GM23248 (cell line): ENCODE results near the gene CFAP74. TPM values are rescaled to one million over a fixed set of nuclear protein-coding genes. Genes with fewer than 3 reads are reported as not detected.

Experiments
- DNase-seq: peaks from one replicate; pipeline ENCODE4 v3.0.0-alpha.2; 2015
- H2AFZ ChIP-seq: fragments of 200-600 bp; sonication (generic); 2 replicates; pipeline ENCODE4 v1.6.1; 2016; ENCODE audit warnings: antibody characterized with exemption
- H3F3A ChIP-seq: fragments of 200-600 bp; sonication (generic); 2 replicates; pipeline ENCODE4 v1.6.1; 2016; ENCODE audit warnings: mild to moderate bottlenecking, antibody characterized with exemption, mixed run types; ENCODE audit not compliant: insufficient read depth
- H3K27ac ChIP-seq: fragments of 200-600 bp; sonication (generic); 2 replicates; pipeline ENCODE4 v1.5.1; 2016; ENCODE audit warnings: mild to moderate bottlenecking
- H3K27me3 ChIP-seq: fragments of 200-600 bp; sonication (generic); replicated peaks from 2 replicates; pipeline ENCODE4 v1.6.1; 2016; ENCODE audit warnings: mild to moderate bottlenecking; ENCODE audit not compliant: insufficient read depth
- H3K36me3 ChIP-seq: fragments of 200-600 bp; sonication (generic); 2 replicates; pipeline ENCODE4 v1.6.1; 2016; ENCODE audit warnings: low read depth, mild to moderate bottlenecking
- H3K4me1 ChIP-seq: fragments of 200-600 bp; sonication (generic); 2 replicates; pipeline ENCODE4 v1.6.1; 2016; ENCODE audit warnings: mild to moderate bottlenecking; ENCODE audit not compliant: insufficient read depth
- H3K4me2 ChIP-seq: fragments of 200-600 bp; sonication (generic); one replicate; pipeline ENCODE4 v1.6.1; 2016; ENCODE audit warnings: mild to moderate bottlenecking; ENCODE audit not compliant: unreplicated experiment
- H3K4me3 ChIP-seq: fragments of 200-600 bp; sonication (generic); 2 replicates; pipeline ENCODE4 v1.5.1; 2016; ENCODE audit warnings: mild to moderate bottlenecking
- H3K79me2 ChIP-seq: fragments of 200-600 bp; sonication (generic); 2 replicates; pipeline ENCODE4 v1.6.1; 2016; ENCODE audit warnings: mild to moderate bottlenecking; ENCODE audit not compliant: insufficient read depth
- H3K9ac ChIP-seq: fragments of 200-600 bp; sonication (generic); 2 replicates; pipeline ENCODE4 v1.6.1; 2016; ENCODE audit warnings: mild to moderate bottlenecking
- H3K9me2 ChIP-seq: fragments of 200-600 bp; sonication (generic); 2 replicates; pipeline ENCODE4 v1.6.1; 2016; ENCODE audit warnings: mixed run types, mild to moderate bottlenecking, moderate library complexity; ENCODE audit not compliant: insufficient read depth
- H3K9me3 ChIP-seq: fragments of 200-600 bp; sonication (generic); one replicate; pipeline ENCODE4 v1.6.1; 2017; ENCODE audit warnings: low read depth
- H4K20me1 ChIP-seq: fragments of 200-600 bp; sonication (generic); 2 replicates; pipeline ENCODE4 v1.6.0; 2016; ENCODE audit not compliant: insufficient read depth
- EZH2 ChIP-seq: fragments of 200-600 bp; sonication (generic); IDR thresholded peaks from 2 replicates; pipeline ENCODE4 v1.6.1; 2018; ENCODE audit warnings: antibody characterized with exemption, mild to moderate bottlenecking; ENCODE audit not compliant: insufficient read depth, poor library complexity, severe bottlenecking
- EZH2phosphoT487 ChIP-seq: fragments of 200-600 bp; sonication (generic); IDR thresholded peaks from 2 replicates; pipeline ENCODE4 v1.6.1; 2018; ENCODE audit warnings: antibody characterized with exemption, moderate library complexity, mild to moderate bottlenecking, low read depth; ENCODE audit not compliant: insufficient read depth
- WGBS, 2 experiments: methylation state at CpG; one replicate each; pipeline ENCODE4 v1.1.6; 2015 to 2017; ENCODE audit warnings: low lambda C conversion rate in 2 of 2, low coverage in 1 of 2; ENCODE audit errors: missing lambda C conversion rate in 2 of 2; 5-methylcytosine and 5-hydroxymethylcytosine counted together
- in situ Hi-C: fragments of 300-500 bp; cut with MboI; formaldehyde crosslinking; loops from 2 replicates; pipeline ENCODE4 v1.15.0; 2020
- polyA plus RNA-seq: library from polyadenylated mRNA; unstranded; fragments of >200 nt; fragmentation: Nextera tagmentation; extraction: Ambion mirVana; gene quantifications from 2 replicates; pipeline ENCODE4 v1.2.1, GENCODE V29; 2016
- total RNA-seq: library from RNA; depleted of rRNA; stranded (reverse); fragments of >200 nt; shearing (Covaris generic); gene quantifications from 2 replicates; pipeline ENCODE4 v1.2.3, GENCODE V29; 2014

The CFAP74 gene
- total and polyA plus RNA-seq, 2 experiments from 2014 or later = not detected

DNA sequence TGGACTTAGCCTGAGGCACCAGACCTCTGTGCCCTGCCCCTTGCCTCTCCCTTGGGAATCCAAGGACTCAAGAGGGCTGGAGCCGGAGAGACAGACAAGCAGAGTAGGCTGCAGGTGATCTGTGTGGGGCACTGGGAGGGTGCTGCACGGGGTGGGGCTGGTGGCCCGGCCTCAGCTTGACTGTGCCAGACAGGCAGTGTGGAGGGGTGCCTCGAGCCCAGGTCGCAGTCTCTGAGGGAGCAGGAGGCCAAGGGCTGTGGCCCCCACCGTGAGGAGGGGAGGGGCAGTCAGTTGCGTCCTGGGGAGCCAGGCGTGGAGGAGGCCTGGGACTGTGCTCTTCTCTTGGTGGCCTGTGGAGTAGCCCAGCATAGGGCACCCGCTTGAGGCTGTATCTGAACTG, 19.6 kb upstream of the CFAP74 start:
- H3K4me3 ChIP-seq = no peak overlapping the region
- H3K4me2 ChIP-seq = no peak overlapping the region
- no peak overlapping the region for H3K9ac ChIP-seq
- no peaks in the 10 kb centered on the region for H3K9me3 ChIP-seq
- TF ChIP-seq EZH2phosphoT487 (no peak), EZH2 (no peak)
- no peaks in the 10 kb centered on the region for H3K4me1 ChIP-seq
- 60 to 69% methylated on average over 5 to 8 of the region's 9 CpGs for WGBS, 2 experiments
- peaks cover 31% of the 10 kb centered on the region for H3K27me3 ChIP-seq
- H3K79me2 ChIP-seq = no peaks in the 10 kb centered on the region
- no peak overlapping the region for H2AFZ ChIP-seq
- no peaks in the 10 kb centered on the region for H3F3A ChIP-seq
- no peaks in the 10 kb centered on the region for H3K9me2 ChIP-seq
- in situ Hi-C loops = no loop called here
- DNase-seq = no peak
- no peaks in the 10 kb centered on the region for H3K36me3 ChIP-seq
- H4K20me1 ChIP-seq = no peaks in the 10 kb centered on the region
- H3K27ac ChIP-seq = no peak overlapping the region

DNA sequence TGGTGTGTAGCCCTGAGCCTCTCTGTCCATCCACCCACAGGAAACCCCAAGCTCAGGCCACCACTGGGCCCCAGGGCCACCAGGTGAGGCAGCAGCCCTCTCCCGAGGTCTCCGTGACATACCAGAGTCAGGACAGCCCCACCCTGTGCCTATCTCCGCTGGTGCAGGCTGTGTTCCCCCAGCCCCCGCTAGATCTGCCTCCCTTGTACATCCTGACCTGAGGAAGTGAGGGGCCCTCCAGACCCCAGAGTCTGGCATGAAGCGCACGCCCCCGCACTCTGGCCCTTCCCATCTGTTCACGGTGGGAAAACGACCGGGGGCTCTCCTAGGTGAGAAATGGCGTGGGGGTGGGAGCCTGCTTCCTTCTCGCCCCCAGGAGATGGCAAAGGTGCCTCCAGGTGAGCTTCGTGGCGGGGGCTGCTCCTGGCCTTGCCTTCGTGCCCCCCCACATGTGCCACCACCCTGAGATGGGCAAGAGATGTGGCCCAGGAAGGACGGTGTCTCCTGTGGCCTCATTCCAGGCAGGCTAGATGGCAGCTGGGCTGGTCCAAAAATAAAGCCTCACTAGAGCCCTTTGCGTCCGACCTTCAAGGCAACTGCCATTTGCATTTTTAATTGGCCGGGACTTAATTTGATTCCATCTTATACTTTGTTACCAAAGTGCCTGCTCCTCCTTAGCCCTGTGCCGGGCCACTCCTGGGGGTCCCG, 18.6 kb upstream of the CFAP74 start:
- no peaks in the 10 kb centered on the region for H3K9me3 ChIP-seq
- H3K27me3 ChIP-seq = peaks cover 37% of the 10 kb centered on the region
- no peaks in the 10 kb centered on the region for H3K79me2 ChIP-seq
- no peak overlapping the region for H3K9ac ChIP-seq
- no peaks in the 10 kb centered on the region for H3K4me1 ChIP-seq
- H3K4me2 ChIP-seq = no peak overlapping the region
- no peak overlapping the region for H3K4me3 ChIP-seq
- no peak overlapping the region for H2AFZ ChIP-seq
- no peak for DNase-seq
- H4K20me1 ChIP-seq = no peaks in the 10 kb centered on the region
- TF ChIP-seq EZH2phosphoT487 (no peak), EZH2 (no peak)
- no peaks in the 10 kb centered on the region for H3K36me3 ChIP-seq
- no peaks in the 10 kb centered on the region for H3K9me2 ChIP-seq
- H3F3A ChIP-seq = no peaks in the 10 kb centered on the region
- 60 to 64% methylated on average over 21 of the region's 21 CpGs for WGBS, 2 experiments
- no peak overlapping the region for H3K27ac ChIP-seq
- in situ Hi-C loops = no loop called here

- Histone ChIP-seq H3K9me2 (no peaks in the 10 kb centered on the region), H2AFZ (no peak overlapping the region), H3K79me2 (no peaks in the 10 kb centered on the region), H3K27me3 (peaks cover 44% of the 10 kb centered on the region), H3K4me1 (no peaks in the 10 kb centered on the region), H3K4me3 (no peak overlapping the region), H3F3A (no peaks in the 10 kb centered on the region), H4K20me1 (no peaks in the 10 kb centered on the region), H3K9ac (no peak overlapping the region), H3K36me3 (no peaks in the 10 kb centered on the region), H3K4me2 (no peak overlapping the region), H3K9me3 (no peaks in the 10 kb centered on the region), H3K27ac (no peak overlapping the region)
- WGBS, 2 experiments = 66 to 76% methylated on average over 25 of the region's 25 CpGs
- TF ChIP-seq EZH2phosphoT487 (no peak), EZH2 (no peak)
- in situ Hi-C loops = no loop called here
- no peak for DNase-seq
Measured at GRCh38 chr1:2021550-2021949, 18.0 kb upstream of the CFAP74 start.

GRCh38 chr1:2020310-2020655, 16.7 kb upstream of the CFAP74 start:
- H3K4me2 ChIP-seq = no peak overlapping the region
- H2AFZ ChIP-seq = no peak overlapping the region
- H3K27ac ChIP-seq = no peak overlapping the region
- no peaks in the 10 kb centered on the region for H4K20me1 ChIP-seq
- no peaks in the 10 kb centered on the region for H3K36me3 ChIP-seq
- no peaks in the 10 kb centered on the region for H3K9me3 ChIP-seq
- no peaks in the 10 kb centered on the region for H3K4me1 ChIP-seq
- in situ Hi-C loops = no loop called here
- peaks cover 50% of the 10 kb centered on the region for H3K27me3 ChIP-seq
- TF ChIP-seq EZH2 = no peak
- no peak for TF ChIP-seq EZH2phosphoT487
- H3K4me3 ChIP-seq = no peak overlapping the region
- no peaks in the 10 kb centered on the region for H3K79me2 ChIP-seq
- no peak overlapping the region for H3K9ac ChIP-seq
- H3K9me2 ChIP-seq = no peaks in the 10 kb centered on the region
- no peaks in the 10 kb centered on the region for H3F3A ChIP-seq
- no peak for DNase-seq
- WGBS, 2 experiments = 52 to 62% methylated on average over 9 to 11 of the region's 11 CpGs
